Memory B cell (primary cell): ENCODE measurements around the gene SLC39A11.

ENCODE experiments used
- ATAC-seq: fragments of 150-1000 bp; cut with Tn5 transposase; 2 replicates; pipeline ENCODE4 v1.10.0; 2021; ENCODE audit warnings: low read depth, mild to moderate bottlenecking, moderate library complexity
- DNase-seq, 2 donors: peaks; one replicate each; pipeline ENCODE4 v3.0.0; 2022; ENCODE audit warnings: low spot score in 2 of 2
- H3K27ac Mint-ChIP-seq: one replicate; pipeline ENCODE4 v1.8.0; 2022; ENCODE audit warnings: mild to moderate bottlenecking, moderate library complexity, mixed read lengths
- H3K27me3 Mint-ChIP-seq: one replicate; pipeline ENCODE4 v1.8.0; 2022; ENCODE audit warnings: mixed read lengths
- H3K36me3 Mint-ChIP-seq: one replicate; pipeline ENCODE4 v1.8.0; 2022; ENCODE audit warnings: mild to moderate bottlenecking, mixed read lengths
- H3K4me1 Mint-ChIP-seq: one replicate; pipeline ENCODE4 v1.8.0; 2022; ENCODE audit warnings: mixed read lengths
- H3K4me3 Mint-ChIP-seq: one replicate; pipeline ENCODE4 v1.8.0; 2022; ENCODE audit warnings: mild to moderate bottlenecking, moderate library complexity, mixed read lengths
- H3K9me3 Mint-ChIP-seq: one replicate; pipeline ENCODE4 v1.8.0; 2022; ENCODE audit warnings: mixed read lengths

SLC39A11 gene

GRCh38 chr17:73123606-73124320 lies 31.3 kb upstream of the SLC39A11 start:
- H3K36me3 Mint-ChIP-seq = no peaks in the 10 kb centered on the region
- no peaks in the 10 kb centered on the region for H3K9me3 Mint-ChIP-seq
- no peak overlapping the region for H3K27ac Mint-ChIP-seq
- no peaks in the 10 kb centered on the region for H3K4me1 Mint-ChIP-seq
- H3K27me3 Mint-ChIP-seq = peaks cover 1% of the 10 kb centered on the region
- H3K4me3 Mint-ChIP-seq = no peak overlapping the region
- DNase-seq (no peak), ATAC-seq (no peak)

DNA sequence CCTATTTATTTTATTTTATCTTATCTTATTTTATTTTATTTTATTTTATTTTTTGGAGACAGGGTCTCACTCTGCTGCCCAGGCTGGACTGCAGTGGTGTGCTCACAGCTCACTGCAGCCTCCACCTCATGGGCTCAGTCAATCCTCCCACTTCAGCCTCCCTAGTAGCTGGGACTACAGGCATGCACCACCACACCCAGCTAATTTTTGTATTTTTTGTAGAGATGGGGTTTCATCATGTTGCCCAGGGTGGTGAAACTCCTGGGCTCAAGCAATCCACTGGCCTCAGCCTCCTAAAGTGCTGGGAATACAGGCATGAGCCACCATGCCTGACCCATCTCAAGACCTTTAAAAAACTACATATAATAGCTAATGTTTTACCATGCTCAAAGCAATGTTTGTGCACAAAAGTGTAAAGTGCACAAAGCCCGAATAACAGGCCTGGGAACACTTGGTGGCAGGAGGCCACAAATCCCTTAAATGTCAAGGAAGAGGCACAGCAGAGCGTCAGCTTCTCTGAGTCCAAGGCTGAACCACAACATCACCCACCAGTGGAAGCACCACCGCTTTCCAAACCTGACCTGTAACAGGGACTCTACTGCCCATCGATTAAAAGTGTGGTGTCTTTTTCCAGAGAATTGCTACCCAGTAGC lies 30.6 kb upstream of the SLC39A11 start:
- no peak for ATAC-seq
- no peak overlapping the region for H3K27ac Mint-ChIP-seq
- no peak for DNase-seq
- H3K4me3 Mint-ChIP-seq = no peak overlapping the region
- peaks cover 1% of the 10 kb centered on the region for H3K27me3 Mint-ChIP-seq
- H3K9me3 Mint-ChIP-seq = no peaks in the 10 kb centered on the region
- no peaks in the 10 kb centered on the region for H3K4me1 Mint-ChIP-seq
- no peaks in the 10 kb centered on the region for H3K36me3 Mint-ChIP-seq

GRCh38 chr17:73121506-73121905 lies 29.0 kb upstream of the SLC39A11 start:
- peaks cover 1% of the 10 kb centered on the region for H3K27me3 Mint-ChIP-seq
- ATAC-seq = no peak
- H3K36me3 Mint-ChIP-seq = no peaks in the 10 kb centered on the region
- H3K4me3 Mint-ChIP-seq = no peak overlapping the region
- no peak overlapping the region for H3K27ac Mint-ChIP-seq
- no peaks in the 10 kb centered on the region for H3K9me3 Mint-ChIP-seq
- no peaks in the 10 kb centered on the region for H3K4me1 Mint-ChIP-seq
- no peak for DNase-seq

DNA sequence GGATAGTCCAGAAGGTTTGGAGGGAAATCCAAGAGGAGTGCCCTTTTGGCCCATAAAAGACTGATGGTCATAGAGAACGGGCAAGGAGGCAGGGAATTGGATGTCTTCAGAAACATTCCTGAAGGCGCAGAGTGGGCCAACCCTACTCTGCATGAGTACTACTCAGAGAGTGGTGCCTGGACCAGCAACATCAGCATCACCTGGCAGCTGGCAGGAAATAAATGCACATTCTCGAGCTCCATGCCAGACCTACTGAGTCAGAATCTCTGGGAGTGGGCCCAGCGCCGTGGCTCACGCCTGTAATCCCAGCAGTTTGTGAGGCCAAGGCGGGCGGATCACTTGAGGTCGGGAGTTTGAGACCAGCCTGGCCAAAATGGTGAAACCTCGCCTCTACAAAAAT lies 27.1 kb upstream of the SLC39A11 start:
- Mint-ChIP-seq H3K27ac (no peak overlapping the region), H3K4me1 (no peaks in the 10 kb centered on the region), H3K9me3 (peaks cover 2% of the 10 kb centered on the region), H3K4me3 (no peak overlapping the region), H3K27me3 (peaks cover 6% of the 10 kb centered on the region), H3K36me3 (no peaks in the 10 kb centered on the region)
- no peak for ATAC-seq
- no peak for DNase-seq

DNA sequence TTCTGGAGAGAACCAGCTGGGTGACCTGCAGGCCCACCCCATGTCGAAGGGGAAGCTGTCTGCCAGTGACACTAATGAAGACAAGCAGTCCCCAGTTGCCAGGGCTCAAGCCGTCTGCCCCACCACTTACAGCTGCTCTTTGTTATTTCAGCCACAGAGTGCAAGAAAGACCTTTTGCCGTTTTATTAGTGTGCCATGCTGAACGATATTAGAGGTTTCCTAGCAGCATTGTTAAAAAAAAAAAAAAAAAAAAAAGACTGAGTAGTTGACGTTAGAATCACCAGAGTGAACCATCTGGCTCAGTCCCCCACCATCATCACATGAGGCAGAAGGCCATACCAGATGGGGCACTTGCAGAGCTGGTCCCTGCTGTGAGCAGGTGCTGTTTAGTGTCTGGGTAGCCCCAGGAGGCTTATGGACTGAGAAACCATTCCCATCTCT lies 26.5 kb upstream of the SLC39A11 start:
- Mint-ChIP-seq H3K4me3 (no peak overlapping the region), H3K27ac (no peak overlapping the region), H3K9me3 (peaks cover 2% of the 10 kb centered on the region), H3K36me3 (no peaks in the 10 kb centered on the region), H3K27me3 (peaks cover 6% of the 10 kb centered on the region), H3K4me1 (no peaks in the 10 kb centered on the region)
- DNase-seq (no peak), ATAC-seq (no peak)

DNA sequence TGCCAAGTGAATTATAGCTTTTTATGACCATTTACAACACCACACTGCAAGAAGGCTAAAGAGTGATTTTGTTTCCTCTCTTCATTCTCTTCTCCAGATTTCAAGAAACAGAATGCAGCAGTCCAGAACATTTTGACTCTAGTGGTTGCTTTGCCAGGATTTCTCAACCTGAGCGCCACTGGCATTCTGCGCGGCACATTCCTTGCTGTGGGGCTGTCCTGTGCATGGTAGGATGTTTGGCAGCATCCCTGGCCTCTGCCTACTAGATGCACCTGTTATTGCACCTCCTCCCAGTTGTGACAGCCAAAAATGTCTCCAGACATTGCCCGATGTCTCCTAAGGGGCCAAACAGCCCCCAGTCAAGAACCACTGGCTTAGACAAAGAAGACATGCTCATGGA lies 25.7 kb upstream of the SLC39A11 start:
- Mint-ChIP-seq H3K4me1 (no peaks in the 10 kb centered on the region), H3K36me3 (no peaks in the 10 kb centered on the region), H3K9me3 (peaks cover 2% of the 10 kb centered on the region), H3K27me3 (peaks cover 9% of the 10 kb centered on the region), H3K27ac (no peak overlapping the region), H3K4me3 (no peak overlapping the region)
- no peak for ATAC-seq
- DNase-seq = no peak

DNA sequence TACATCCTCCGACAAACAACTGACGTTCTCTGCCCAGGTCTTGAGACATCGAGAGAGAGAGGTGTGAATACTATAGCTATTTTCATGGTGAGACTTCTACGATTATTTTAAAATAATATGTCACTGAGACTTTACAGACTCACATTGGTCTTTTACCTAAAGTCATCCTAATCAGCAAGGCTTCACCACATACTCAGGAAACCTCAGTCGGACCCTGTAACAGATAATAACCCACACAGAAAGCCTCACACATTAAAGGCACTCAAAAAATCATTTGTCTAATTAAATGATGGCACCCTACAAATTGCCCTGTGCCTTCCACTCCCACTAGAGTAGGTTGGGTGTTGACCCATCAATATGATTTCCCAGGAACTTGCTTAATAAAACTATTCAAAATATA lies 19.8 kb upstream of the SLC39A11 start:
- Mint-ChIP-seq H3K4me1 (no peaks in the 10 kb centered on the region), H3K27me3 (peaks cover 9% of the 10 kb centered on the region), H3K27ac (no peak overlapping the region), H3K4me3 (no peak overlapping the region), H3K9me3 (peaks cover 2% of the 10 kb centered on the region), H3K36me3 (no peaks in the 10 kb centered on the region)
- no peak for ATAC-seq
- DNase-seq = no peak

GRCh38 chr17:73111386-73111785 lies 18.9 kb upstream of the SLC39A11 start:
- Mint-ChIP-seq H3K36me3 (no peaks in the 10 kb centered on the region), H3K27me3 (peaks cover 9% of the 10 kb centered on the region), H3K9me3 (peaks cover 2% of the 10 kb centered on the region), H3K4me1 (no peaks in the 10 kb centered on the region), H3K27ac (no peak overlapping the region), H3K4me3 (no peak overlapping the region)
- no peak for DNase-seq
- no peak for ATAC-seq

DNA sequence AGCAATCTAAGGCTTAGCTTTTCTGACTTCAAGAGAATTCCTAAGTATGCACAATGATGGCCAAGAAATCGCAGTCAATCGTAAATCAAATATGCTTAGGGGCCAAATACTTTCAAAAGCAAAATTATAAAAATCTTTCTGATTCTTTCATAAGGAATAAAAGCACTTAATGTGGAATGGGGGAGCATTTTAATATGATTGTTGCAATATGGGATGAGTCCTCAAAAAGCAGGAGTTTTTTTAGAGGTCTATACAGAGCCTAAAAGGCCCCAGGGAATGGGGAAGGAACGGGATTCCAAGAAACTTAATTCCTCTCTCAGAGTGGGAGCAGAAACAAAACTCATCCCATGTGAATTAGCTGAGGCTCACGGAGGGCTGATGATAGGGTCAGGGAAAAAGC lies 14.7 kb upstream of the SLC39A11 start:
- DNase-seq (no peak), ATAC-seq (no peak)
- Mint-ChIP-seq H3K9me3 (no peaks in the 10 kb centered on the region), H3K4me1 (no peaks in the 10 kb centered on the region), H3K27me3 (peaks cover 3% of the 10 kb centered on the region), H3K36me3 (peaks cover 2% of the 10 kb centered on the region), H3K4me3 (no peak overlapping the region), H3K27ac (no peak overlapping the region)

GRCh38 chr17:73105431-73105830 lies 12.9 kb upstream of the SLC39A11 start:
- Mint-ChIP-seq H3K27me3 (peaks cover 6% of the 10 kb centered on the region), H3K36me3 (peaks cover 2% of the 10 kb centered on the region), H3K27ac (no peak overlapping the region), H3K4me3 (no peak overlapping the region), H3K4me1 (no peaks in the 10 kb centered on the region), H3K9me3 (no peaks in the 10 kb centered on the region)
- ATAC-seq (no peak), DNase-seq (no peak)

DNA sequence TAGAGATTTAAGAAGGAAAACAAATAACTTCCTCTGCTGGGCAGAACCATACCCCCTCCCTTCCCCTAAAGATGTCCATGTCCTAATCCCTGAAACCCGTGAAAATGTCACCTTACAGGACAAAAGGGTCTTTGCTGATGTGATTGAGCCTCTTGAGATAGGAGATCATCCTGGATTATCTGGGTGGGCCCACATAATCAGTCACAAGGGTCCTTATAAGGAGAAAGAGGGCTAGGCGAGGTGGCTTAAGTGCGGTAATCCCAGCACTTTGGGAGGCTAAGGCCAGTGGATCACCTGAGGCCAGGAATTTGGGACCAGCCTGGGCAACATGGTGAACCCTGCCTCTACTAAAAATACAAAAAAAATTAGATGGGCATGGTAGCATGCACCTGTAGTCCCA lies 12.0 kb upstream of the SLC39A11 start:
- no peak overlapping the region for H3K27ac Mint-ChIP-seq
- no peaks in the 10 kb centered on the region for H3K4me1 Mint-ChIP-seq
- H3K9me3 Mint-ChIP-seq = no peaks in the 10 kb centered on the region
- peaks cover 2% of the 10 kb centered on the region for H3K36me3 Mint-ChIP-seq
- ATAC-seq (no peak), DNase-seq (no peak)
- peaks cover 8% of the 10 kb centered on the region for H3K27me3 Mint-ChIP-seq
- H3K4me3 Mint-ChIP-seq = no peak overlapping the region

GRCh38 chr17:73103641-73104335 lies 11.3 kb upstream of the SLC39A11 start:
- Mint-ChIP-seq H3K36me3 (peaks cover 2% of the 10 kb centered on the region), H3K4me1 (no peaks in the 10 kb centered on the region), H3K9me3 (no peaks in the 10 kb centered on the region), H3K27ac (no peak overlapping the region), H3K27me3 (peaks cover 10% of the 10 kb centered on the region), H3K4me3 (no peak overlapping the region)
- ATAC-seq (no peak), DNase-seq (no peak)

- Mint-ChIP-seq H3K9me3 (no peaks in the 10 kb centered on the region), H3K27me3 (peaks cover 13% of the 10 kb centered on the region), H3K27ac (no peak overlapping the region), H3K36me3 (peaks cover 2% of the 10 kb centered on the region), H3K4me1 (no peaks in the 10 kb centered on the region), H3K4me3 (no peak overlapping the region)
- ATAC-seq (no peak), DNase-seq (no peak)
Observed at GRCh38 chr17:73101031-73101430, 8.5 kb upstream of the SLC39A11 start.

GRCh38 chr17:73100363-73100762 lies 7.9 kb upstream of the SLC39A11 start:
- no peaks in the 10 kb centered on the region for H3K4me1 Mint-ChIP-seq
- no peaks in the 10 kb centered on the region for H3K9me3 Mint-ChIP-seq
- no peak overlapping the region for H3K27ac Mint-ChIP-seq
- ATAC-seq (no peak), DNase-seq (no peak)
- H3K36me3 Mint-ChIP-seq = peaks cover 2% of the 10 kb centered on the region
- no peak overlapping the region for H3K4me3 Mint-ChIP-seq
- H3K27me3 Mint-ChIP-seq = peaks cover 18% of the 10 kb centered on the region
